SH-SY5Y (cell line): ENCODE measurements around the gene EPHA2.

ENCODE experiments used
- GATA2 ChIP-seq: IDR thresholded peaks from 2 replicates; pipeline ENCODE4 v1.6.1; 2011; ENCODE audit warnings: mild to moderate bottlenecking, low read depth, low read length
- GATA3 ChIP-seq: IDR thresholded peaks from 2 replicates; pipeline ENCODE4 v1.6.1; 2011; ENCODE audit warnings: low read depth, mild to moderate bottlenecking, low read length, moderate library complexity

DNA sequence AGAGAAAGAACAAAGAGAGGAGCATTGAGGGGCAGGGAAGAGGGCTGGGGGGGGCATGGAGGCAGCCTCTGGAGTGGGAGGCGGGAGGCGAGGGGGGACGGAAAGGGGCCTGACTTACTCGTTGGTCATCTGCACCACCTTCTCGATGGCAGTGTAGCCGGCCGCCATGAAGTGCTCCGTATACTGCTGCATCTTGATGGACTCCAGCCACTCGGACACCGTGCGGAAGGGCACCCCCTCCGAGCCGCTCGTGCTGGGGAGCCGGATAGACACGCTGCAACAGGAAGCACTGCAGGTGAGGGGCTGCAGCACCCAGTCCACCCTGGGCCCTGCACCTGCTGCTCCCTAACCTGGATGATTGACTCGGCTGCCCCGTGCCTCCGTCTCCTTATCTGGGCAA, 26.6 kb downstream of the EPHA2 start:
- TF ChIP-seq GATA2 (no peak), GATA3 (no peak)
